Suprapubic skin (tissue), 4 donors: ENCODE measurements around the gene CAPN11. TPM values are rescaled to one million over a fixed set of nuclear protein-coding genes. Genes with fewer than 3 reads are reported as not detected.

ENCODE experiments used
- DNase-seq, 2 donors: peaks; one replicate each; pipeline ENCODE4 v3.0.0-alpha.2; 2019; ENCODE audit warnings: low spot score in 2 of 2
- H3K27ac ChIP-seq: fragments of 200-600 bp; sonication (generic); one replicate; pipeline ENCODE4 v1.5.1; 2019
- H3K27me3 ChIP-seq: fragments of 200-600 bp; sonication (generic); one replicate; pipeline ENCODE4 v1.5.1; 2019
- H3K36me3 ChIP-seq: fragments of 200-600 bp; sonication (generic); one replicate; pipeline ENCODE4 v1.5.1; 2019
- H3K4me1 ChIP-seq: fragments of 200-600 bp; sonication (generic); one replicate; pipeline ENCODE4 v1.5.1; 2019
- H3K4me3 ChIP-seq: fragments of 200-600 bp; sonication (generic); one replicate; pipeline ENCODE4 v1.5.1; 2019; ENCODE audit warnings: mild to moderate bottlenecking
- H3K9me3 ChIP-seq: fragments of 200-600 bp; sonication (generic); one replicate; pipeline ENCODE4 v1.5.1; 2019
- CTCF ChIP-seq, 2 donors: fragments of 200-600 bp in 1 of 2; fragments of 450-650 bp in 1 of 2; sonication (generic) in 1 of 2; IDR thresholded peaks; one replicate each; pipeline ENCODE4 v1.5.1; 2016 to 2019; ENCODE audit warnings: antibody characterized with exemption in 2 of 2, mild to moderate bottlenecking in 1 of 2, moderate library complexity in 1 of 2
- EP300 ChIP-seq: sonication (generic); formaldehyde crosslinking; IDR thresholded peaks from one replicate; pipeline ENCODE4 v1.6.1; 2017; ENCODE audit warnings: antibody characterized with exemption
- POLR2A ChIP-seq, 2 donors: fragments of 450-650 bp; IDR thresholded peaks; one replicate each; pipeline ENCODE4 v1.6.1; 2017; ENCODE audit warnings: antibody characterized with exemption in 2 of 2, mild to moderate bottlenecking in 2 of 2, moderate library complexity in 2 of 2
- POLR2AphosphoS5 ChIP-seq, 3 donors: sonication (generic); formaldehyde crosslinking; IDR thresholded peaks; one replicate each; pipeline ENCODE4 v1.6.1; 2017; ENCODE audit warnings: antibody characterized with exemption in 3 of 3
- WGBS: methylation state at CpG from one replicate; pipeline ENCODE4 v1.1.5; 2018; 5-methylcytosine and 5-hydroxymethylcytosine counted together
- total RNA-seq, 4 donors: library from RNA; depleted of rRNA; stranded (reverse); fragments of >200 nt; gene quantifications; one replicate each; pipeline ENCODE4 v1.1.0, GENCODE V29; 2016

The CAPN11 gene
- total RNA-seq, 4 donors from 2014 or later: 0.45 to 2.5 (median 1.2) TPM

GRCh38 chr6:44198684-44199083 is 40.1 kb downstream of the CAPN11 start:
- no peak overlapping the region for H3K4me3 ChIP-seq
- H3K27ac ChIP-seq: no peak overlapping the region
- 67% methylated on average over 3 of the region's 3 CpGs for WGBS
- H3K9me3 ChIP-seq: no peaks in the 10 kb centered on the region
- no peak for DNase-seq
- no peaks in the 10 kb centered on the region for H3K27me3 ChIP-seq
- peaks cover 46% of the 10 kb centered on the region for H3K4me1 ChIP-seq
- no peaks in the 10 kb centered on the region for H3K36me3 ChIP-seq
- TF ChIP-seq POLR2AphosphoS5 (IDR thresholded peaks at IDR 0.05) (no peak), EP300 (no peak), POLR2A (IDR thresholded peaks at IDR 0.05) (no peak), CTCF (IDR thresholded peaks at IDR 0.05) (no peak)

- no peak for DNase-seq
- no peak overlapping the region for H3K4me3 ChIP-seq
- H3K27ac ChIP-seq: no peak overlapping the region
- WGBS: 98% methylated on average over 4 of the region's 4 CpGs
- TF ChIP-seq POLR2AphosphoS5 (IDR thresholded peaks at IDR 0.05): no peak
- no peak for TF ChIP-seq EP300
- no peak for TF ChIP-seq CTCF (IDR thresholded peaks at IDR 0.05)
- TF ChIP-seq POLR2A (IDR thresholded peaks at IDR 0.05): no peak
- peaks cover 46% of the 10 kb centered on the region for H3K4me1 ChIP-seq
- H3K9me3 ChIP-seq: no peaks in the 10 kb centered on the region
- no peaks in the 10 kb centered on the region for H3K27me3 ChIP-seq
- H3K36me3 ChIP-seq: no peaks in the 10 kb centered on the region
Observed at GRCh38 chr6:44199883-44200282, 41.3 kb downstream of the CAPN11 start.

- no peak for DNase-seq
- whole genome bisulfite sequencing: 50% methylated on average over 2 of the region's 3 CpGs
- Histone ChIP-seq H3K4me1 (peaks cover 46% of the 10 kb centered on the region), H3K36me3 (no peaks in the 10 kb centered on the region), H3K27ac (peak overlapping the region; percentile 85), H3K4me3 (peak overlapping the region; percentile 10), H3K9me3 (no peaks in the 10 kb centered on the region), H3K27me3 (no peaks in the 10 kb centered on the region)
- TF ChIP-seq POLR2AphosphoS5 (IDR thresholded peaks at IDR 0.05): no peak
- no peak for TF ChIP-seq CTCF (IDR thresholded peaks at IDR 0.05)
- no peak for TF ChIP-seq POLR2A (IDR thresholded peaks at IDR 0.05)
- no peak for TF ChIP-seq EP300
Observed at GRCh38 chr6:44201200-44201599, 42.6 kb downstream of the CAPN11 start.

GRCh38 chr6:44201638-44202303 is 43.2 kb downstream of the CAPN11 start:
- Histone ChIP-seq H3K4me3 (peak overlapping the region; percentile 10), H3K36me3 (no peaks in the 10 kb centered on the region), H3K4me1 (peaks cover 49% of the 10 kb centered on the region), H3K9me3 (no peaks in the 10 kb centered on the region), H3K27me3 (no peaks in the 10 kb centered on the region), H3K27ac (peak overlapping the region; percentile 85)
- no peak for TF ChIP-seq POLR2A (IDR thresholded peaks at IDR 0.05)
- no peak for TF ChIP-seq POLR2AphosphoS5 (IDR thresholded peaks at IDR 0.05)
- TF ChIP-seq EP300: no peak
- TF ChIP-seq CTCF (IDR thresholded peaks at IDR 0.05): no peak
- WGBS: 30% methylated on average over 10 of the region's 11 CpGs
- no peak for DNase-seq

- TF ChIP-seq EP300: no peak
- no peak for TF ChIP-seq CTCF (IDR thresholded peaks at IDR 0.05)
- no peak for TF ChIP-seq POLR2AphosphoS5 (IDR thresholded peaks at IDR 0.05)
- Histone ChIP-seq H3K27ac (peak overlapping the region; percentile 85), H3K9me3 (no peaks in the 10 kb centered on the region), H3K4me3 (no peak overlapping the region), H3K4me1 (peaks cover 49% of the 10 kb centered on the region), H3K36me3 (no peaks in the 10 kb centered on the region), H3K27me3 (no peaks in the 10 kb centered on the region)
- DNase-seq: no peak
- WGBS: 69% methylated on average over 4 of the region's 4 CpGs
Observed at GRCh38 chr6:44202332-44202971, 43.8 kb downstream of the CAPN11 start.
